Upper lobe of left lung (tissue), 6 donors: ENCODE results near the gene LRBA. TPM values are rescaled to one million over a fixed set of nuclear protein-coding genes. Genes with fewer than 3 reads are reported as not detected.

Source experiments
- ATAC-seq, 2 donors: fragments of 200-7000 bp; cut with Tn5 transposase; one replicate each; pipeline ENCODE4 v1.9.1; 2022; ENCODE audit warnings: mild to moderate bottlenecking in 2 of 2, moderate library complexity in 2 of 2; ENCODE audit not compliant: low FRiP score in 2 of 2
- DNase-seq, 2 donors: peaks; one replicate each; pipeline ENCODE4 v3.0.0-alpha.2; 2019 to 2020
- H3K27ac ChIP-seq, 4 donors: fragments of 200-600 bp; sonication (generic); one replicate each; pipeline ENCODE4 v1.5.1; 2016 to 2019
- H3K27me3 ChIP-seq, 4 donors: fragments of 200-600 bp; sonication (generic); one replicate each; pipeline ENCODE4 v1.5.1; 2017 to 2019
- H3K36me3 ChIP-seq, 4 donors: fragments of 200-600 bp; sonication (generic); one replicate each; pipeline ENCODE4 v1.5.1; 2016 to 2019
- H3K4me1 ChIP-seq, 4 donors: fragments of 200-600 bp; sonication (generic); one replicate each; pipeline ENCODE4 v1.5.1; 2018 to 2019
- H3K4me3 ChIP-seq, 4 donors: fragments of 200-600 bp; sonication (generic); one replicate each; pipeline ENCODE4 v1.5.1; 2017 to 2019; ENCODE audit warnings: mild to moderate bottlenecking in 2 of 4, moderate library complexity in 1 of 4
- H3K9me3 ChIP-seq, 4 donors: fragments of 200-600 bp; sonication (generic); one replicate each; pipeline ENCODE4 v1.5.1; 2018 to 2019
- CTCF ChIP-seq, 6 experiments: fragments of 450-650 bp in 4 of 6; fragments of 200-600 bp in 2 of 6; sonication (generic) in 2 of 6; IDR thresholded peaks; one replicate each; pipeline ENCODE4 v1.5.1; 2016 to 2019; ENCODE audit warnings: antibody characterized with exemption in 6 of 6
- EP300 ChIP-seq, 4 donors: sonication (generic); formaldehyde crosslinking; IDR thresholded peaks; one replicate each; pipeline ENCODE4 v1.5.1; 2017; ENCODE audit warnings: antibody characterized with exemption in 4 of 4, control low read depth in 2 of 4
- POLR2A ChIP-seq, 4 donors: fragments of 450-650 bp; IDR thresholded peaks; one replicate each; pipeline ENCODE4 v1.5.1; 2016 to 2017; ENCODE audit warnings: antibody characterized with exemption in 4 of 4, mild to moderate bottlenecking in 2 of 4
- POLR2AphosphoS5 ChIP-seq, 2 donors: sonication (generic); formaldehyde crosslinking; IDR thresholded peaks; one replicate each; pipeline ENCODE4 v1.5.1; 2017; ENCODE audit warnings: antibody characterized with exemption in 2 of 2
- WGBS, 2 donors: methylation state at CpG; one replicate each; pipeline ENCODE4 v1.1.5; 2017 to 2018; 5-methylcytosine and 5-hydroxymethylcytosine counted together
- total RNA-seq, 6 donors: library from RNA; depleted of rRNA in 4 of 6; stranded (reverse); fragments of >200 nt in 4 of 6; gene quantifications; one replicate each; pipeline versions ENCODE4 v1.1.0 to v1.2.1, GENCODE V29; 2016 to 2021
- donor health status: DM: no; HTN: no; CAD: no; lungs with moderate emphysema.
- donor health status: DM: no; HTN: yes; CAD: no; lungs with severe emphysema.

Gene LRBA
- total RNA-seq, 6 donors from 2014 or later, result 34.7 to 139 (median 56.4) TPM

- H3K27me3 ChIP-seq, result no peaks in the 10 kb centered on the region
- no peak overlapping the region for H3K27ac ChIP-seq
- ATAC-seq (peak in 1 of 2 donors; percentile 22), DNase-seq (peak in 1 of 2 donors; percentile 46)
- H3K4me3 ChIP-seq, result no peak overlapping the region
- H3K4me1 ChIP-seq, result no peaks in the 10 kb centered on the region
- TF ChIP-seq EP300 (IDR thresholded peaks at IDR 0.05) (no peak), POLR2AphosphoS5 (IDR thresholded peaks at IDR 0.05) (no peak), CTCF (IDR thresholded peaks at IDR 0.05) (no peak), POLR2A (IDR thresholded peaks at IDR 0.05) (no peak)
- H3K9me3 ChIP-seq, result no peaks in the 10 kb centered on the region
- H3K36me3 ChIP-seq, result peaks cover 0 to 5% (median 0%) of the 10 kb centered on the region in 4 donors
- WGBS, 2 donors, result 89 to 92% methylated on average over 25 of the region's 25 CpGs
These were observed 758.0 kb downstream of the LRBA start for GRCh38 chr4:150256841-150257730.

- no peak for ATAC-seq
- H3K9me3 ChIP-seq, result no peaks in the 10 kb centered on the region
- no peak overlapping the region for H3K27ac ChIP-seq
- DNase-seq, result peak in 1 of 2 donors; percentile 80
- no peak overlapping the region for H3K4me3 ChIP-seq
- H3K27me3 ChIP-seq, result no peaks in the 10 kb centered on the region
- no peaks in the 10 kb centered on the region for H3K4me1 ChIP-seq
- no peak for TF ChIP-seq CTCF (IDR thresholded peaks at IDR 0.05)
- no peak for TF ChIP-seq POLR2A (IDR thresholded peaks at IDR 0.05)
- TF ChIP-seq EP300 (IDR thresholded peaks at IDR 0.05), result no peak
- TF ChIP-seq POLR2AphosphoS5 (IDR thresholded peaks at IDR 0.05), result no peak
- H3K36me3 ChIP-seq, result peaks cover 0 to 5% (median 0%) of the 10 kb centered on the region in 4 donors
- WGBS, 2 donors, result 80 to 95% methylated on average over 17 to 23 of the region's 23 CpGs
These were observed 758.9 kb downstream of the LRBA start for GRCh38 chr4:150256225-150256620.

GRCh38 chr4:150255610-150256224 is 759.4 kb downstream of the LRBA start:
- Histone ChIP-seq H3K36me3 (peaks cover 0 to 5% (median 0%) of the 10 kb centered on the region in 4 donors), H3K27ac (no peak overlapping the region), H3K4me3 (no peak overlapping the region), H3K4me1 (no peaks in the 10 kb centered on the region), H3K9me3 (no peaks in the 10 kb centered on the region), H3K27me3 (no peaks in the 10 kb centered on the region)
- TF ChIP-seq POLR2A (IDR thresholded peaks at IDR 0.05) (no peak), POLR2AphosphoS5 (IDR thresholded peaks at IDR 0.05) (no peak), CTCF (IDR thresholded peaks at IDR 0.05) (no peak), EP300 (IDR thresholded peaks at IDR 0.05) (no peak)
- ATAC-seq (no peak), DNase-seq (no peak)
- WGBS, 2 donors, result 69 to 74% methylated on average over 9 to 16 of the region's 16 CpGs

- H3K36me3 ChIP-seq, result peaks cover 0 to 11% (median 0%) of the 10 kb centered on the region in 4 donors
- H3K27me3 ChIP-seq, result no peaks in the 10 kb centered on the region
- DNase-seq (peak in 1 of 2 donors; percentile 58), ATAC-seq (no peak)
- TF ChIP-seq EP300 (IDR thresholded peaks at IDR 0.05) (no peak), POLR2A (IDR thresholded peaks at IDR 0.05) (no peak), POLR2AphosphoS5 (IDR thresholded peaks at IDR 0.05) (no peak), CTCF (IDR thresholded peaks at IDR 0.05) (no peak)
- 87 to 89% methylated on average over 18 of the region's 18 CpGs for WGBS, 2 donors
- H3K27ac ChIP-seq, result no peak overlapping the region
- H3K4me1 ChIP-seq, result no peaks in the 10 kb centered on the region
- H3K9me3 ChIP-seq, result no peaks in the 10 kb centered on the region
- H3K4me3 ChIP-seq, result no peak overlapping the region
These were observed 761.0 kb downstream of the LRBA start for GRCh38 chr4:150253965-150254630.
